IMR-90 (cell line): Measurements from ENCODE around the gene SLC4A9. TPM values are rescaled to one million over a fixed set of nuclear protein-coding genes. Genes with fewer than 3 reads are reported as not detected.

Experiments used
- ATAC-seq: fragments of 200-7000 bp; cut with Tn5 transposase; 2 replicates; pipeline ENCODE4 v1.9.1; 2020; ENCODE audit warnings: low read depth, mild to moderate bottlenecking, moderate library complexity
- BruUV-seq: library from RNA; stranded (reverse); fragments of 400-500 nt; replicated peaks from 2 replicates; lab custom pipeline; 2021; lab: Mats Ljungman, UMichigan
- CTCF ChIA-PET: fragments of 300-600 bp; formaldehyde crosslinking; extraction: SDS; loops from one replicate; lab custom pipeline; 2021; ENCODE audit warnings: antibody characterized with exemption; lab: Yijun Ruan, JAX
- POLR2A ChIA-PET: fragments of 300-600 bp; sonication (Branson Sonifier 250); formaldehyde crosslinking; loops from one replicate; lab custom pipeline; 2022; ENCODE audit warnings: antibody characterized with exemption; ENCODE audit not compliant: unreplicated experiment; lab: Charles Lee
- DNase-seq: peaks from one replicate; pipeline ENCODE4 v3.0.0; 2013
- H2AFZ ChIP-seq: replicated peaks from 2 replicates; pipeline ENCODE3; 2013; ENCODE audit warnings: low read length, mild to moderate bottlenecking; ENCODE audit not compliant: poor library complexity
- H2AK5ac ChIP-seq: 2 replicates; pipeline ENCODE4 v1.6.1; 2013; ENCODE audit warnings: low read depth, low read length, inconsistent platforms
- H2AK9ac ChIP-seq: replicated peaks from 2 replicates; pipeline ENCODE3; 2013; ENCODE audit warnings: mild to moderate bottlenecking, low read depth, low read length, moderate library complexity; ENCODE audit not compliant: poor library complexity
- H2BK120ac ChIP-seq: 2 replicates; pipeline ENCODE4 v1.6.1; 2013; ENCODE audit warnings: low read depth, low read length, inconsistent platforms
- H2BK15ac ChIP-seq: 3 replicates; pipeline ENCODE4 v1.6.1; 2013; ENCODE audit warnings: low read depth, low read length, inconsistent platforms
- H2BK20ac ChIP-seq: 2 replicates; pipeline ENCODE4 v1.6.1; 2013; ENCODE audit warnings: low read depth, mild to moderate bottlenecking, inconsistent platforms, low read length, moderate library complexity
- H2BK5ac ChIP-seq: 2 replicates; pipeline ENCODE4 v1.6.1; 2013; ENCODE audit warnings: mild to moderate bottlenecking, low read depth, low read length, inconsistent platforms; ENCODE audit not compliant: poor library complexity, severe bottlenecking
- H3K14ac ChIP-seq: replicated peaks from 2 replicates; pipeline ENCODE4 v1.6.1; 2013; ENCODE audit warnings: low read depth, low read length, inconsistent platforms
- H3K18ac ChIP-seq: 2 replicates; pipeline ENCODE4 v1.6.1; 2013; ENCODE audit warnings: low read depth, low read length, control low read depth
- H3K23ac ChIP-seq: 2 replicates; pipeline ENCODE4 v1.6.1; 2013; ENCODE audit warnings: low read depth, low read length, inconsistent platforms
- H3K27ac ChIP-seq: 2 replicates; pipeline ENCODE4 v1.5.1; 2013; ENCODE audit warnings: mild to moderate bottlenecking, control low read depth, low read length; ENCODE audit not compliant: insufficient read depth
- H3K27me3 ChIP-seq: 2 replicates; pipeline ENCODE4 v1.6.1; 2013; ENCODE audit warnings: low read length; ENCODE audit not compliant: control insufficient read depth, insufficient read depth
- H3K36me3 ChIP-seq: 2 replicates; pipeline ENCODE4 v1.6.1; 2013; ENCODE audit warnings: low read length, mixed read lengths; ENCODE audit not compliant: control insufficient read depth, insufficient read depth
- H3K4ac ChIP-seq: 2 replicates; pipeline ENCODE4 v1.6.1; 2013; ENCODE audit warnings: low read depth, low read length, inconsistent platforms
- H3K4me1 ChIP-seq: 2 replicates; pipeline ENCODE4 v1.6.1; 2013; ENCODE audit warnings: low read length, mixed read lengths; ENCODE audit not compliant: control insufficient read depth, insufficient read depth
- H3K4me2 ChIP-seq: 2 replicates; pipeline ENCODE4 v1.6.1; 2013; ENCODE audit warnings: low read depth, mild to moderate bottlenecking, control low read depth, low read length, moderate library complexity
- H3K4me3 ChIP-seq: 2 replicates; pipeline ENCODE4 v1.5.1; 2013; ENCODE audit warnings: low read depth, mild to moderate bottlenecking, control low read depth, low read length, moderate library complexity; ENCODE audit not compliant: insufficient read depth
- H3K56ac ChIP-seq: 2 replicates; pipeline ENCODE4 v1.6.1; 2013; ENCODE audit warnings: low read length, inconsistent platforms; ENCODE audit not compliant: insufficient read depth; ENCODE audit errors: extremely low read depth
- H3K79me1 ChIP-seq, 2 experiments: 2 replicates each; pipeline ENCODE4 v1.6.1; 2013; ENCODE audit warnings: low read length in 2 of 2, inconsistent platforms in 1 of 2, low read depth in 1 of 2
- H3K9ac ChIP-seq: 2 replicates; pipeline ENCODE4 v1.6.1; 2013; ENCODE audit warnings: low read depth, low read length, control low read depth
- H3K9me1 ChIP-seq: 2 replicates; pipeline ENCODE4 v1.6.1; 2013; ENCODE audit warnings: low read length, inconsistent platforms; ENCODE audit not compliant: insufficient read depth
- H3K9me3 ChIP-seq: 2 replicates; pipeline ENCODE4 v1.6.1; 2013; ENCODE audit warnings: low read length; ENCODE audit not compliant: control insufficient read depth, insufficient read depth
- H4K20me1 ChIP-seq: 2 replicates; pipeline ENCODE4 v1.6.1; 2013; ENCODE audit warnings: low read length, inconsistent platforms; ENCODE audit not compliant: insufficient read depth
- H4K5ac ChIP-seq: 2 replicates; pipeline ENCODE4 v1.6.1; 2013; ENCODE audit warnings: mild to moderate bottlenecking, low read depth, low read length, control low read depth
- H4K8ac ChIP-seq, 2 experiments: 2 replicates each; pipeline ENCODE4 v1.6.1; 2013; ENCODE audit warnings: low read depth in 2 of 2, low read length in 2 of 2, control low read depth in 1 of 2, inconsistent platforms in 1 of 2
- H4K91ac ChIP-seq: 2 replicates; pipeline ENCODE4 v1.6.1; 2013; ENCODE audit warnings: low read depth, low read length, inconsistent platforms; ENCODE audit not compliant: insufficient read depth
- BHLHE40 ChIP-seq: fragments of 150-350 bp; IDR thresholded peaks from 2 replicates; pipeline ENCODE4 v1.6.1; 2016; ENCODE audit warnings: mild to moderate bottlenecking, low read depth, low read length
- CEBPB ChIP-seq: IDR thresholded peaks from 2 replicates; pipeline ENCODE4 v1.6.1; 2012; ENCODE audit warnings: low read depth, low read length, improper control_type of control experiment
- CHD1 ChIP-seq: IDR thresholded peaks from 2 replicates; pipeline ENCODE4 v1.6.1; 2012; ENCODE audit warnings: low read depth, low read length, improper control_type of control experiment
- NFE2L2 ChIP-seq: fragments of 150-350 bp; IDR thresholded peaks from 2 replicates; pipeline ENCODE4 v1.6.1; 2016; ENCODE audit warnings: low read depth, mild to moderate bottlenecking, low read length
- POLR2A ChIP-seq: IDR thresholded peaks from 2 replicates; pipeline ENCODE4 v1.6.1; 2012; ENCODE audit warnings: mild to moderate bottlenecking, low read depth, low read length
- RAD21 ChIP-seq: IDR thresholded peaks from 2 replicates; pipeline ENCODE4 v1.6.1; 2012; ENCODE audit warnings: low read length, improper control_type of control experiment
- WGBS, 2 experiments: methylation state at CpG; one replicate each; pipeline versions ENCODE4 v1.1.5 to v1.1.7; 2013; ENCODE audit warnings: missing lambda C conversion rate in 2 of 2; ENCODE audit not compliant: insufficient read length in 1 of 2; ENCODE audit errors: extremely low coverage in 2 of 2; 5-methylcytosine and 5-hydroxymethylcytosine counted together
- dilution Hi-C: fragments of 300-500 bp; cut with HindIII; formaldehyde crosslinking; loops from one replicate; pipeline ENCODE4 v1.14.3; 2018; ENCODE audit warnings: low sequenced_read_pairs; ENCODE audit not compliant: unreplicated experiment
- in situ Hi-C: fragments of 300-500 bp; cut with MboI; formaldehyde crosslinking; loops from 3 replicates; pipeline ENCODE4 v1.14.3; 2019; ENCODE audit warnings: low sequenced_read_pairs, inconsistent platforms, mixed read lengths
- intact Hi-C: fragments of 100-400 bp; cut with micrococcal nuclease; formaldehyde crosslinking; loops from 2 replicates; pipeline ENCODE4 v1.10.0; 2022
- polyA plus RNA-seq, 3 experiments: library from polyadenylated mRNA; depleted of rRNA; stranded (reverse); fragments of >200 nt; gene quantifications; 2 replicates each; pipeline ENCODE4 v1.2.3, GENCODE V29; 2012; ENCODE audit warnings: low replicate concordance in 1 of 3
- total RNA-seq: library from RNA; depleted of rRNA; stranded (reverse); fragments of >200 nt; gene quantifications from 2 replicates; pipeline ENCODE4 v1.2.3, GENCODE V29; 2012
- TF ChIP-seq, protein P1 (sequence below): fragments of 150-350 bp; IDR thresholded peaks from 2 replicates; pipeline ENCODE4 v1.6.1; 2017; ENCODE audit warnings: mild to moderate bottlenecking, antibody characterized with exemption, low read length, low read depth
- TF ChIP-seq, protein P2 (sequence below): fragments of 150-350 bp; IDR thresholded peaks from 2 replicates; pipeline ENCODE4 v1.6.1; 2016; ENCODE audit warnings: low read depth, mild to moderate bottlenecking, low read length, moderate library complexity, borderline replicate concordance
- TF ChIP-seq, protein P3 (sequence below): conservative IDR thresholded peaks from 2 replicates; pipeline ENCODE4 v1.5.1; 2012; ENCODE audit warnings: mild to moderate bottlenecking, low read depth, low read length, improper control_type of control experiment

SLC4A9 gene
- total and polyA plus RNA-seq, 2 of the 4 experiments (the other 2 are of a cell fraction), result not detected

DNA sequence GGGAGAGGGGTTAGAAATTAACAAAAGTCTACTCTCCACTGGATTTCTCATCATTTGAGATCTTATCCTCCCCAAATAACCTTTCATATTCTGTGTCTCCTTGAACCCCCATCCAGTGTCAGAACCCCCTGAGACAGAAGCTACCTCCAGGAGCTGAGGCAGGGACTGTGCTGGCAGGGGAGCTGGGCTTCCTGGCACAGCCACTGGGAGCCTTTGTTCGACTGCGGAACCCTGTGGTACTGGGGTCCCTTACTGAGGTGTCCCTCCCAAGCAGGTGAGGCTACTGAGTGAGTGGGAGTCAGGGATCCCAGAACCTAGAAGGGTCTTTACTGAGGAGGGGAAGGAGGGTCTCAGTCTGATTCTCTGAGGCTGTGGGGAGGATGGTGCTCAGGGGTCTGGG is 1.9 kb downstream of the SLC4A9 start:
- H3K27ac ChIP-seq, result no peak overlapping the region
- H3K9me3 ChIP-seq, result no peaks in the 10 kb centered on the region
- H3K23ac ChIP-seq, result no peak overlapping the region
- H4K20me1 ChIP-seq, result no peaks in the 10 kb centered on the region
- no peak overlapping the region for H3K4ac ChIP-seq
- ChIA-PET CTCF (no interaction called here), POLR2A (no interaction called here)
- dilution Hi-C loops, result no loop called here
- H3K27me3 ChIP-seq, result peaks cover 13% of the 10 kb centered on the region; the same call in 1 of the 2 replicates
- no peak overlapping the region for H3K9ac ChIP-seq
- H3K9me1 ChIP-seq, result 0 out of 2 replicates have a peak, but pooled peaks cover 6% of the 10 kb centered on the region
- no peak overlapping the region for H2BK20ac ChIP-seq
- 83% methylated on average over 2 of the region's 2 CpGs; no CpG with 5 or more reads in 1 of the 2 experiments for WGBS, 2 experiments
- intact Hi-C loops, result loop anchor here (2.0 kb wide), 1 partner anchor 359 kb away; no protein-coding TSS in a partner anchor
- H3K4me2 ChIP-seq, result no peak overlapping the region
- no peak for DNase-seq
- no peak overlapping the region for H4K8ac ChIP-seq
- H4K91ac ChIP-seq, result no peak overlapping the region
- H2AFZ ChIP-seq, result no peak overlapping the region
- BruUV-seq, result no TSS peak
- H2AK5ac ChIP-seq, result no peak overlapping the region
- H2BK120ac ChIP-seq, result no peak overlapping the region
- H3K18ac ChIP-seq, result no peak overlapping the region
- H3K4me1 ChIP-seq, result no peaks in the 10 kb centered on the region
- H2BK5ac ChIP-seq, result no peak overlapping the region
- H3K4me3 ChIP-seq, result no peak overlapping the region
- H4K5ac ChIP-seq, result no peak overlapping the region
- TF ChIP-seq, protein P1, sequence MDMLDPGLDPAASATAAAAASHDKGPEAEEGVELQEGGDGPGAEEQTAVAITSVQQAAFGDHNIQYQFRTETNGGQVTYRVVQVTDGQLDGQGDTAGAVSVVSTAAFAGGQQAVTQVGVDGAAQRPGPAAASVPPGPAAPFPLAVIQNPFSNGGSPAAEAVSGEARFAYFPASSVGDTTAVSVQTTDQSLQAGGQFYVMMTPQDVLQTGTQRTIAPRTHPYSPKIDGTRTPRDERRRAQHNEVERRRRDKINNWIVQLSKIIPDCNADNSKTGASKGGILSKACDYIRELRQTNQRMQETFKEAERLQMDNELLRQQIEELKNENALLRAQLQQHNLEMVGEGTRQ, result no peak
- TF ChIP-seq, protein P2, sequence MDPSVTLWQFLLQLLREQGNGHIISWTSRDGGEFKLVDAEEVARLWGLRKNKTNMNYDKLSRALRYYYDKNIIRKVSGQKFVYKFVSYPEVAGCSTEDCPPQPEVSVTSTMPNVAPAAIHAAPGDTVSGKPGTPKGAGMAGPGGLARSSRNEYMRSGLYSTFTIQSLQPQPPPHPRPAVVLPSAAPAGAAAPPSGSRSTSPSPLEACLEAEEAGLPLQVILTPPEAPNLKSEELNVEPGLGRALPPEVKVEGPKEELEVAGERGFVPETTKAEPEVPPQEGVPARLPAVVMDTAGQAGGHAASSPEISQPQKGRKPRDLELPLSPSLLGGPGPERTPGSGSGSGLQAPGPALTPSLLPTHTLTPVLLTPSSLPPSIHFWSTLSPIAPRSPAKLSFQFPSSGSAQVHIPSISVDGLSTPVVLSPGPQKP, result no peak
- TF ChIP-seq, protein P3, sequence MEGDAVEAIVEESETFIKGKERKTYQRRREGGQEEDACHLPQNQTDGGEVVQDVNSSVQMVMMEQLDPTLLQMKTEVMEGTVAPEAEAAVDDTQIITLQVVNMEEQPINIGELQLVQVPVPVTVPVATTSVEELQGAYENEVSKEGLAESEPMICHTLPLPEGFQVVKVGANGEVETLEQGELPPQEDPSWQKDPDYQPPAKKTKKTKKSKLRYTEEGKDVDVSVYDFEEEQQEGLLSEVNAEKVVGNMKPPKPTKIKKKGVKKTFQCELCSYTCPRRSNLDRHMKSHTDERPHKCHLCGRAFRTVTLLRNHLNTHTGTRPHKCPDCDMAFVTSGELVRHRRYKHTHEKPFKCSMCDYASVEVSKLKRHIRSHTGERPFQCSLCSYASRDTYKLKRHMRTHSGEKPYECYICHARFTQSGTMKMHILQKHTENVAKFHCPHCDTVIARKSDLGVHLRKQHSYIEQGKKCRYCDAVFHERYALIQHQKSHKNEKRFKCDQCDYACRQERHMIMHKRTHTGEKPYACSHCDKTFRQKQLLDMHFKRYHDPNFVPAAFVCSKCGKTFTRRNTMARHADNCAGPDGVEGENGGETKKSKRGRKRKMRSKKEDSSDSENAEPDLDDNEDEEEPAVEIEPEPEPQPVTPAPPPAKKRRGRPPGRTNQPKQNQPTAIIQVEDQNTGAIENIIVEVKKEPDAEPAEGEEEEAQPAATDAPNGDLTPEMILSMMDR, result no peak
- TF ChIP-seq POLR2A, result no peak
- no peak for TF ChIP-seq CHD1
- TF ChIP-seq BHLHE40, result no peak
- no peak for TF ChIP-seq NFE2L2
- no peak for TF ChIP-seq CEBPB
- no peak for TF ChIP-seq RAD21
- H3K79me1 ChIP-seq, result no peaks in the 10 kb centered on the region
- no peaks in the 10 kb centered on the region for H3K36me3 ChIP-seq
- no peak overlapping the region for H2AK9ac ChIP-seq
- H3K14ac ChIP-seq, result no peak overlapping the region
- H2BK15ac ChIP-seq, result no peak overlapping the region
- no peak for ATAC-seq
- H3K56ac ChIP-seq, result no peak overlapping the region
- in situ Hi-C loops, result loop anchor here (25.0 kb wide), 1 partner anchor 575 kb away; the partner anchor contains the start of gene PSD2
